HG03575 (cell line): ENCODE results near the gene MYO18A.

Experiments used
- ATAC-seq: cut with Tn5 transposase; IDR thresholded peaks from one replicate; pipeline ENCODE4 v1.9.1; 2021; ENCODE audit not compliant: unreplicated experiment, insufficient number of reproducible peaks, low FRiP score; ENCODE audit errors: extremely low read depth

The MYO18A gene

GRCh38 chr17:29032013-29032856, 148.0 kb downstream of the MYO18A start:
- no peak for ATAC-seq

DNA sequence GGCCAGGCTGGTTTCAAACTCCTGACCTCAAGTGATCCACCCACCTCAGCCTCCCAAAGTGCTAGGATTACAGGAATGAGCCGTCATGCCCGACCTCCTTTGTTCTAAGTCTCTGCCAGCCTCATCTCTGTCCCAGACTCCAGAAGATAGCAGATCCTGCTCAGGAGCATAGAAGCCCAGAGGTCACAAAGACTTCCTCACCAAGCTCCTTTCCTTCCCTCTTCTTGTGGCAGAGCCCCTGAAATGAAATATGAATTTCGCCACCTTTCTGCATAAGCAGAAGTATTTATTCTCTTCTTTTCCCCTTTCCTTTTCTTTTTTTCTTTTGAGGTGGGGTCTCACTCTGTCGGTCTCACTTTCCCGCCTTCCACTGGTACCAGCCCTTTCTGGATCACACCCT, 148.7 kb downstream of the MYO18A start:
- no peak for ATAC-seq

DNA sequence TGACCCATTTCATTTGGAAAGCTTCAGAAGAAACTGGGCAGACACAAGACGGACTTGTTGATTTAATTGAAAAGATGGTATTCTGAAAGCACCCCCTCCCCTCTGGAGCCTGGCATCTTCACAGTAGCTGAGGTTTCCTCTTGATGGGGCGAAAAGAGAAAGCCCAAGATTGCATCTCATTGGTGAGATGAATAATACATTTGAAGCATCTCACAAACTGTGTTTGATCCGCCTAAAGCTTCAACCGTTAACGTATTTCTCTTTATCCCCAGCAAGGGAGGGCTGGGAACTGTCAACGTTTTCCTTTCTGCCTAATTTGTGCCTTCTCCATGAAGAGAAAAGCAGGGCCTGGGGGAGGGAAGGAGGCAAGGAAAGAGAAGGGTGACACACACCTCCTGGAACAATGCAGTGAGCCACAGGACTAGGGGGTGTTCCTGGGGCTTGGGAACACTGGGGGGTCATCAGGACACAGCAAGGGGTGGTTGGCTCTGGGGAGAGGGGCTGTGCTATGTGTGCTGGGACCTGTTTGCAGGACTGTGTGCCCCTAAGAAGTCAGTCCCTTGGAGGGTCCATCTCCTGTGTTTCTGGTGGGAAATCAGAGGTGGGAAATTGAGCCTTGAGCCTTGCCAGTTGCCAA, 155.8 kb downstream of the MYO18A start:
- ATAC-seq: no peak

DNA sequence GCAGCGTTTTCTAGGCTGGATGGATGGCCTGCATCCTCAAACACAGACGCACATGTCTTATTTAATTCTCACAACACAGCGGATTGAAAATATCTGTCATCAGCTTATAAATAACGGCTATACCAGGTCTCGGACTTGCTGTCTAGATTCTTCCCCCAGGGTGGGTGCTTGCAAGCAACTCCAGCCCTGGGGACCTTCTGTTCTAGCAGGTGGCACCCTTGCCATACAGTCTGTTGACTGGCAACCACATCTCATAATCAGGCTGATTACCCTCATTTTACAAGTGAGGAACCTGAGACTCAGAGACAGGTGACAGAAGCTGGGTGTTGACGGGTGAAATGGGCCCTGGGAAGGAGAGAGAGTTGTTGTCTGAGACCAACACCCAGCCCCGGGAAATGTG, 158.1 kb downstream of the MYO18A start:
- no peak for ATAC-seq

GRCh38 chr17:29021226-29021625, 159.0 kb downstream of the MYO18A start:
- ATAC-seq: no peak
